HG03558 (cell line): ENCODE data around the gene LYVE1.

Experiments
- ATAC-seq: cut with Tn5 transposase; IDR thresholded peaks from one replicate; pipeline ENCODE4 v1.9.1; 2021; ENCODE audit warnings: moderate number of reproducible peaks; ENCODE audit not compliant: unreplicated experiment; ENCODE audit errors: extremely low read depth

Gene LYVE1, protein sequence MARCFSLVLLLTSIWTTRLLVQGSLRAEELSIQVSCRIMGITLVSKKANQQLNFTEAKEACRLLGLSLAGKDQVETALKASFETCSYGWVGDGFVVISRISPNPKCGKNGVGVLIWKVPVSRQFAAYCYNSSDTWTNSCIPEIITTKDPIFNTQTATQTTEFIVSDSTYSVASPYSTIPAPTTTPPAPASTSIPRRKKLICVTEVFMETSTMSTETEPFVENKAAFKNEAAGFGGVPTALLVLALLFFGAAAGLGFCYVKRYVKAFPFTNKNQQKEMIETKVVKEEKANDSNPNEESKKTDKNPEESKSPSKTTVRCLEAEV

GRCh38 chr11:10568486-10568941 is at the start of gene LYVE1:
TSS of gene LYVE1 (minus strand) at chr11:10568665. CDS start at chr11:10568532, 133 bp downstream.
- ATAC-seq, result no peak

DNA sequence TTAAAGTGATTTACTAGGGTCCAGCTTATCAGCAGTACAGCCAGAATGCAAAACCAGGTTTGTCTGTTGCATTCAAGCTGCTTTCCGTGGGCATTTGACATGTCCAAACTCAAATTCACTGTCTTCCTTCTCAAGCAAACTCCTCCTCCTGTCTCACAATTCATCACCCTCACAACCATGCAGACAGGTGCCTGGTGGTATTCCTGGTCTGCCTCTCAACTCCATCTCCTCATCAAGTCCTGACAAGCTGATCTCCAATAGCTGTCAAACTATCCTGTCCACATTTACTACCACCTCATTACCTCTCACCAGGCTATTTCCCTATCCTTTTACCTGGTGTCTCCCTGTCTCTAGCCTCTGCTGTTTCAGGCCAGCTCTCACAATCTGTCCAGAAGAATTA is 49.1 kb upstream of the LYVE1 start:
- ATAC-seq, result no peak

DNA sequence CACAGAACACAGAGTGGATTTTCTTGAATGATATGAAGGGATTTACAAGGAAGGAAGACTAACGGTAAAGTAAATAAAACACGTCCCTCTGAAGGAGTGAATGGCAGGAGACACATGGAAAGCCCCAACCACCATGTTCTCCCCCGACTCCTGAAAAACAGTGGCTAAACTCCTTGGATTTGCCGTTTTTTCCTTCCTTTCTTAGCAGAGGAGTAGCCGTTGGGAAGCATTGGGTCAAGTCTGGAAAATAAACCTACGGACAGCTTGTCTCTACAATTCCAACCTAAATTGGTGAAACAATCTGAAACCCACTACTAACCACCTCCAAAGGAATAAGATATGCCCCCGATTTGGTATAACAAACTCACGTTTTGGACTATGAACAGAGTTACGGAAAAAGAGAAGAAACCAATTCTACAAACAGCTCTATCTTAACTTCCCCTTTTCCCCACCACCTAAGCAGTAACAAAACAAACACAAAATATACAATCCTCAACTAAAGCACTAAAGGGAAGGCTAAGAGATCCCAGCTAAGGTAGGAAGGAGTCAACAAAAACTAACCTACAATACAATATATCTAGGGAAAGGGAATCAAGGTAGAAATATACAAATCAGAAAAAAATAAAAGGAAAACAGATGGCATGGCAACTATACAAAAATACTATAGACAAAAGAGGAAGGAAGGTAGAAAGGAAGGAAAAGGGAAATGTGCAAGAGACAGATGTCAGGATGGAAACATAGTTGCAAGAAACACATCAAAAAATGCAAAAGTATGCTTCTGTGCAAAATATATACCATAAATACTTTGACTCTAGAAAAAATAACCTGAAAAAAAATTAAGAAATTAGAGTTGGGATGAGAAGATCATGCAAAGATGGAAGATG is 43.8 kb upstream of the LYVE1 start:
- ATAC-seq, result no peak

- ATAC-seq, result no peak
Measured at GRCh38 chr11:10609636-10610035, 41.2 kb upstream of the LYVE1 start.

GRCh38 chr11:10608584-10608983 is 40.1 kb upstream of the LYVE1 start:
- ATAC-seq, result no peak

- ATAC-seq, result no peak
Measured at GRCh38 chr11:10607462-10608132, 39.1 kb upstream of the LYVE1 start.

- peak; percentile 46 for ATAC-seq
Measured at GRCh38 chr11:10606536-10607208, 38.2 kb upstream of the LYVE1 start.

DNA sequence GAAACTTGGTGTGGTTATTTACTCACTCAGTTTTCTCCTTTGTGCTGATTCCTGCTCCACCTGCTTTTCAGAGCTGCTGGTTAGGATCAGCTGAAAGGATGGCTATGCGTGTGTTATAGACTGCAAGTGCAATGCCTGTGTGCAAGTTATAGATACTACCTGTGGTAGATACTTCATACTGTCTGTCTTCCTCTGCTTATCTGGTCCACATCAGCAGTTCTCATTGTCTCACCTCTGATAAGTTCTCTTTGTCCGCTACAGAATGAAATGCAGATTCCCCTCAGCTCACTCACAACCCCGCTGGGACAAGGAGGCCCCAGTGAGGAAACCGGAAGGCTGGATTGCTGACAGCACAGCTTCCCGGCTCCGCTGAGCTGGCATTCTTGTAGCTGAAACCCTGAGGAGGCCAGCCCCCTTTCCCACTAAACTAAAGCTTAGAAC is 37.5 kb upstream of the LYVE1 start:
- ATAC-seq, result no peak

- ATAC-seq, result no peak
Measured at GRCh38 chr11:10604798-10605197, 36.3 kb upstream of the LYVE1 start.

DNA sequence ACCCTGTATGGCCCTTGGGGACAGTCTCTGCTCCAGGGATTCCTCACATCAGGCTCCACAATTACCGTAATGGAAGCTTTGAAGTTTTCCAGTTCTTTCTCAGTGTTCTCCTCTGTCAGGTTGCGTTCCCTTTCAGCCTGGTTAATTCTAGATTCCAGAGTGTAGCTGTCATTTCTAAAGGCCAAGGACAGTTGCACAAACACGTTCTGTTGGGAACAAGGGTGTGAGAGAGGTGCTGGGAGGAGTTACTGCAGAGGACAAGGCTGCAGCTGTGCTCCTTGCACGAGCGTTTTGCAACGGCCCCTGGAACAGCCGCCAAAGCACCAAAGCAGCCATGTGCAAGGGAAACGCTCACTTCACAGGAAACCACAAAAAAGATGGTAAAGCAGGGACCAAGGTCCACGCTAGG is 35.9 kb upstream of the LYVE1 start:
- ATAC-seq, result no peak

DNA sequence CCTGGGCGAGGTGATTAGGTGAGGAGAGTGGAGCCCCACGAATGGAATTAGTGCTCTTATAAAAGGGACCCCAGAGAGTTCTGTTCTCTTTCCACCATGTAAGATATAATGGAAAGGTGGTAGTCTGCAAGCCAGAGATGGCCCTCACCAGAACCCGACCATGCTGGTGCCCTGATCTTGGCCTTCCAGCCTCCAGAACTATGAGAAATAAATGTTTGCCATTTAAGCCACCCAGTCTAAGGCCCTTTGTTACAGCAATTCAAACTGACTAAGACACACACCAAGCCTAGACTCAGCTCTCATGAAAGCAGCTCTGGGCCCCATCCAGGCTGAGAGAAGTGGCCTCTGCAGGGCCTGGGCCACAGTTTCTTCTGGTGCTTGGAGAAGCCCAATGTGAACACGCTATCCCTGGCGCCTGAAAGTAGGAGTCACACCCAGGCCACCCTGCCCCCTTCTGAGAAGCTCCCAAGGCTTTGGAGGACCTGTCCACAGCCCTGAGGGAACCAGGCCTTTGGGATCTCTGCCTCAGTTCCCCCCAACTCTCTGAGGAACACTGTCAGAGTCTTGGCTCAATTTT is 35.3 kb upstream of the LYVE1 start:
- no peak for ATAC-seq

GRCh38 chr11:10602945-10603344 is 34.5 kb upstream of the LYVE1 start:
- no peak for ATAC-seq

DNA sequence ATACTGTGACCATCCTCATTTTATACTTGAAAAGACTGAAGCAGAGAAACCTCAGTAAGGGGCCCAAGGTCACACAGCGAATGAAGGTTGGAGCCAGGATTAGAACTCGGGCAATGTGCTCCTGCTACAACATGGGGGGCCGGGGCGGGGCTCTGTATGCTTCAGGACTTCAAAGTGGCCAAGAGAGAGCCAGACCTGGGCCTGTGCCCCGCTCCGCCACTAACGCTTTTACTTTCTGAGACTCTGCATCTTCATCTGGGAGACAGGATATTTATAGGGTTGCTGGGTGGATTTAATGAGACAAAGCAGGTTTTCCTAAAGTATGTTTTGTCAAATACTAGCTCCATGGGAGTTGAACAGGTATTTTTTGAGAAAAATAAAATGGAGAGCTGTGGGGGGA is 33.9 kb upstream of the LYVE1 start:
- no peak for ATAC-seq

DNA sequence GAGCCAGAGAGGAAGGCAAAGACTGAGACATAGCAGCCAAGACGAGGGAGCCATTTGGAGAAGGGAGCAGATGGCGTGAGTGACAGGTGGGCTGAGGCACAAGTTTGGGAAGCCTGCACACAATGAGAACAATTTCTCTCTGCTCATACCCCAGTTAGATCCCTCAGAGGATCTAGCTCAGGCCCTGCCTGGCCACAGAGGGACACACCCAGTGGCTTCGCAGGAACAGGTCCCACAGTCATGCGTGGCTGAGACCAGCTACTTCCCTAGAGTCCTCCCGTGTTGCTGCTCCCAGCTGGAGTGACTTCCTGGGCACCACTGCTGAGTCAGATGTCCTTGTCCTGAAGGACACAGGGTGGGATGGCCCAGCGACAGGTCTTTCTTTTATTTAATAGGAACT is 33.4 kb upstream of the LYVE1 start:
- no peak for ATAC-seq

DNA sequence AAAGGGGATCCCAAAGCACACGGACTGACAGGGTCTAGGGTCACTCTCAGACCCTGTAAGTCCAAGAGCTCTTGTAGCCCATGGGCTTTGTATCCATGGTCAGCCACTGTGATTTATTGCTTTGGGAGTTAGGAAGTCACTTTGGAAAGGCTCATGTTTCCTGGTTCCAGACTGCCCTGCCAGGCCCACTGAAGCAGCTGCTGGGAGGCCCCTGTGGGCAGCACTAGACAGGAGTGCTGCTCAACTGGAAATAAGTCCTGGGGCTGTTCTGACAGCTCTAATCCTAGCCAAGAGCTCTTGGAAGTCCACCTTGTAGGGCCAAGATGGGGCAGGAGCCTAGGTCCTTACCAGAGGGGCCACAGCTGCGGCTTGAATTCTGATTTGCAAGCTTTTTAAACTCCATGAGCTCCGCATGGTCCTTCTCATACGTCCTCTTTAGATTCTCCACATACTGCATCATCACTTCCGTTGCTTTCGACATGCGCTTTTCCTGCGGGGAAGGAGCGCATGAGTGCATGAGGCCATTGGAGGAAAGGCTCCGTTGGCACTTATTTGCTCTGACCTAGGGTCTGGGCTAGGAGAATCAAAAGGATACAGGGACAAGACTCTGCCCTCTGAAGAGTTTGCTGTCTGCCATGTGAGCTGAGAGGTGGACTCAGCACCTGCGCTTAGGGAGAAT is 32.2 kb upstream of the LYVE1 start:
- no peak for ATAC-seq

GRCh38 chr11:10599388-10600175 is 31.1 kb upstream of the LYVE1 start:
- ATAC-seq, result no peak

- no peak for ATAC-seq
Measured at GRCh38 chr11:10598816-10599215, 30.4 kb upstream of the LYVE1 start.

DNA sequence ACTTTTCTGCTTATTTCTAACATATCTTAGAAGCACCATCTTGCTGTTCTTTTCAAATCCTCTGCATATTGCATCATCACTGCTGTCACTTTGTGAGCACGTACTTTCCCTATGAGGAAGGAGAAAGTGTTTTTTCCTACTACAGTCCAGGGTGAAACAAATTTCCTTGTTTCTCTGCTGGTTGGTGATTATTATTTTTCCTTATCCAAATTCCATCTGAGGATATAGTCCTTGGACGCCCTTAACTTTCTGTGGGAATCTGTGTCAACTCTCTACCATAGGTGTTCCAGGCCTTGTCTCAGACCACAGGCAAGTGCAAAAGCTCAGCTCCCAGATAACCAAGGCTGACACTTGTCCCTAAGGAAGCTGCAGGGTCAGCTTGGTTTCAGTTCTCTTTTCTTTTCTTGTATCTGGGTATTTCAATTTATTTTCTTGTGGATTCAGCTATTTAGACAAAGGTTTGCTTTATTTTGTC is 29.4 kb upstream of the LYVE1 start:
- ATAC-seq, result no peak
